G401.6 (cell line): ENCODE measurements around the gene B3GALNT2.
A peak's percentile ranks its signal among the peaks of the same experiment; 100 is the strongest.
"Not testable (repeated sequence)": the region's sequence is repeated elsewhere in the genome, so short reads cannot be mapped to it uniquely, and the experiment has no call there.

ENCODE experiments used
- FAIRE-seq: peaks from 2 replicates; lab custom pipeline; 2012; peaks lifted over from hg19 to GRCh38; lab: Jason Lieb, UNC

B3GALNT2 gene

GRCh38 chr1:235504122-235504493, at the start of gene B3GALNT2:
TSS of gene B3GALNT2 (minus strand) at chr1:235504452. CDS start at chr1:235504252, 200 bp downstream.
- FAIRE-seq: no peak

GRCh38 chr1:235553112-235553551, 48.9 kb upstream of the B3GALNT2 start:
- FAIRE-seq: no peak

DNA sequence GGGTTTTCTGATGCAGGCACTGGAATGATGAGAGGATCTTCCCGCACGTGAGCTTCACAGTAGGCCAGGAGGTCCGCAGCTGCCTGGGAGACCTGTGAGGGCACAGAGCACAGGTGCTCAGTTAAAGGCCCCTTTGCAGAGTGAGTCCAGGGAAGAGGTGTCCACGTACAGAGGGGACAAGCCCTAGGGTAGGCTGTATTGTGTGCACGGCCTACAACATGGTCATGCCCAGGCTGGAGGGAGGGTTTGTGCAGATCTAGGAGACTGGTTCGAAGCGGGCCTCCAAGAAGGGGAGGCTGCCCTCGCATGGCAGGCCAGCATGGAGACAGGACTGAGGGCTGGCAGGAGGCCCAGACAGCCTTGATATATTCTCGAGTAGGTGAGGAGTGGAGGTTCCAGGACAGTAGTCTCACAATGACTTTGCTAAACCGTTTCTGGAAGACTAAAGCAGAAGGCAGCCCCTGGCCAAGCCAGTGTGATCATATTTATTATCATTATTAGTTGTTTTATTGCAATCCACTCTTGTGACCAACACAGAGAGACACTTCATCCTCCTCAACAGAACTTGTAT, 48.0 kb upstream of the B3GALNT2 start:
- no peak for FAIRE-seq

DNA sequence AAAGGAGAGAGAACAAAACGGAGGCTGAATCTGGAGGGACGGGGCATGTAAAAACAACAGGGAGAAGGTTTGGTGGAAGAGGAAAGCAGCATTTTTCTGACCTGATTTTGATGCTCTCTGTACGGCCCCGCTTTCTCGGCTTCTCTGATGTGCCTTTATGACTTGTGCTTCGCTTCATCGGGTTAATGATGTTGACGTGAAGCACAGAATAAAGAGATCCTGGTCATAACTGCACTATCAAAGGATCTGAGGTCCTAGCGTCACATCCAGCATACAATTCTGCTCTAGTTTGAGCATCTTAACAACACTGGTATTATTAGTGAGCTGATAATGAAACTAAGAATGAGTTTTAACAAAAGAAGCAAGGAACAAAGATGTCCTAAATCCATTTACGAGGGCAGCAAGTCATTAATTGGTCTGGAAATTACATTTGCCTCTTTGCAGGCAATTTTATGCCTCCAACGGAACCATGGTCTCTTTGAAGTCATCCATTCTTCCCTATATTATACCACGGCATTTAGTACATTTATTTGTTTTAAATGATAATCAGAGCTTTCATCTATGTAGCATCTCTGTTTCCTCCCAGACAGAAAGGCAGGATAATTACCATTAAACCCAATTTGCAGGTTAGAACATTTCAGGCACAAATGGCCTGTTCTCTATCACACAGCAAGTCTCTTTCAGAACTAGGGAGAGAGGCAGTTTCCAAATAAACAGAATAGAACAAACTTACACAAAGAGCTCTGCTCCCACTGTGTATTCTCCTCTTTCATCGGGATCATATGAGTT, 45.3 kb upstream of the B3GALNT2 start:
- FAIRE-seq: no peak

DNA sequence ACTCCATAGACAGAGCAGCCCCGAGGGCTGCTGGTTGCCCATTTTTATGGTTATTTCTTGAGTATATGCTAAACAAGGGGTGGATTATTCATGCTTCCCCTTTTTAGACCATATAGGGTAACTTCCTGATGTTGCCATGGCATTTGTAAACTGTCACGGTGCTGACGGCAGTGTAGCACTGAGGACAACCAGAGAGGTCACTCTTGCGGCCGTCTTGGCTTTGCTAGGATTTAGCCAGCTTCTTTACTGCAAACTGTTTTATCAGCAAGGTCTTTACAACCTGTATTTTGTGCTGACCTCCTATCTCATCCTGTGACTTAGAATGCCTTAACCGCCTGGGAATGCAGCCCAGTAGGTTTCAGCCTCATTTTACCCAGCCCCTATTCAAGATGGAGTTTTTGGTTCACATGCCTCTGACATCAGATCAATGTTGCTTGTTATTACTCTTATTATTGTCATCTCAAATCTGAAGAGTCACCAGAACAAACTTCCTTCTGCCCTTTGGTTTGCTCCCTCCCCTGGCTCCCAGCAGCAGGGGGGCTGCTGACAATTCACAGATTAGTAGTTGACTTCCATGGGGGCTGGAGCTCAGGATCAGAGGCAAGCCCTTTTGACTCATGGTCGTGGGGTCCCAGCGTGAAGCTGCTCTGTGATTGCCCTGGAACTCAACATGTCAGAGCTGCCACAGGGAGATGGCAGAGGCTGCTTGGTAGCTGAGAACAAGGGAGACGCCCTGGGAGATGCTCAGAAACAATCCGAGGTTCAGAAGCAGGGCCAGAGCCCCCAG, 42.3 kb upstream of the B3GALNT2 start:
- not testable (repeated sequence) for FAIRE-seq

DNA sequence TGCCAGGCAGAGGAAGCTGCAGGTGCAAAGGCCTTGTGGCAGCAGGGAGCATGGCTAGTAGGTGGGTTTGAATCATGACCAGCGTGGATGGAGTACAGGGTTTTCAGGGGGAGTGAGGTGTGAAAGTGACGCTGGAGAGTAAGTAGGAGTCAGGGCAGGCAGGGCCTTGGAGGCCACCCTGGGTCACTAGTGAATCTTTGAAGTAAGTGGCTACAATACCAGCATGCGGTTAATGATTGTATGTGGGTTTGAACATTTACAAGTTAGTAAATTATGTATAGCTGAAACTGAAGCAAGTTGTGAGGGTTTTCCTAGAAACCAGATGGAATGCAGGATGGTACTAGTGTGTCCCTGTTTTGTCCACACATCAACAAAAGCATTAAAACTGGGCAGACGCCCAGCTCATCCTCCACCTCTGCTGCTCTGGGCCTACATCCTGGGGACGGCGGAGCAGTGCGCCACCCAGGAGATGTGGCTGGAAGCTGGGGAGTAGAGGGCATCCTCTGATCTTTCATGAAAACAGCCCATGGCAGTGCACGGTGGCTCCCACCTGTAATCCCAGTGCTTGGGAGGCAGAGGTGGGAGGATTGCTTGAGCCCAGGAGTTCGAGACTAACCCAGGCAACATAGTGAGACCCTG, 41.2 kb upstream of the B3GALNT2 start:
- FAIRE-seq: no peak

DNA sequence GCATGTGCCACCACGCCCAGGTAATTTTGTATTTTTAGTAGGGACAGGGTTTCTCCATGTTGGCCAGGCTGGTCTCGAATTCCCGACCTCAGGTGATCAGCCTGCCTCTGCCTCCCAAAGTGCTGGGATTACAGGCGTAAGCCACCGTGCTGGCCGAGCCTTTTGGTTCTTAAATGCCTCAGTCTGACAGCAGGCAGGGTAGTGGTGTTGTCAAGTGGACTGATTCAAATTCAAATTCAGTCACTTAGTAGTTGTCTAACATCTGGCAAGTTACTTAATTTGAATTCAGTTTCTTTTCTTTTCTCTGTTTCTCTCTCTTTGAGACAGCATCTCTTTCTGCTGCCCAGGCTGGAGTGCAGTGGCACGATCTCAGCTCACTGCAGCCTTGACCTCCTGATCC, 38.6 kb upstream of the B3GALNT2 start:
- not testable (repeated sequence) for FAIRE-seq

DNA sequence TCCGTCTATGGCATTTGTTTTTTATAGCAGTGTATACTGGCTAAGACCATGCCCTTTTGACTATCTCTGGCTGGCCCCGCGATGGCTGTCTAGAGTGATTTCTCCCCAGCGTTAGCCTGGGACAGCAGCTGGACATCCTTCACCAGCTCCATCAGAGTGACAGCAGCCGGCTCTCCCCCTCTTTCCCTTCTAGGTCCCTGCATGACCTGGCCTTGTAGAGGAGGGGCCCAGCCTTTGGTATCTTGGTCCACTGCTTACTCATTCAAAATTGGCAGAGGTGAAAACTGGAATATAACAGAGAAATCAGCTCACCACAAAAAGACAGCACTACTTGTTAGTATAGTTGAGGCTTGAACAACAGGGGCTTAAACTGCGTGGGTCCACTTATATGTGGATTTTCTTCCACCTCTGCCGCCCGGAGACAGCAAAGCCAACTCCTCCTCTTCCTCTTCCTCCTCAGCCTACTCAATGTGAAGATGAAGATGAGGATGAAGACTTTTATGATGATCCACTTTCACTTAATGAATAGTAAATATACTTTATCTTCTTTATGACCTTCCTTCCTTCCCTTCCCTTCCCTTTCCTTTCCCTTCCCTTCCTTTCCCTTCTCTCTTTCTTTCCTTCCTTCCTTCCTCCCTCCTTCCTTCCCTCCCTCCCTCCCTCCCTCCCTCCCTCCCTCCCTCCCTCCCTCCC, 29.4 kb upstream of the B3GALNT2 start:
- no peak for FAIRE-seq

DNA sequence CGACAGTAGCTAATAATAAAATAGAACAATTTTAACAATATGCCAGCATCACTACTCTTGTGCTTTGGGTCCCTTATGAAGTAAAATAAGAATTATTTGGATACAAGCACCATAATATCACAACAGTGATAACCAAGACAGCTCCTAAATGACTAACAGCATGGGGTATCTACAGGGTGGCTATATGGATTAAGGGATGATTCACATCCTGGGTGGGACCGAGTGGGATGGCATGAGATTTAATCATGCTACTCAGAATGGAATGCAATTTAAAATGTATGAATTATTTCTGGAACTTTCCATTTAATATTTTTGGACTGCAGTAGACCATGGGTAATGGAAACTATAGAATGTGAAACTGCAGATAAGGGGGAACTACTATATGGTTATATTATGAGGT, 28.1 kb upstream of the B3GALNT2 start:
- FAIRE-seq: no peak

- FAIRE-seq: no peak
Measured at GRCh38 chr1:235527196-235527814, 23.1 kb upstream of the B3GALNT2 start.

GRCh38 chr1:235525314-235525713, 21.1 kb upstream of the B3GALNT2 start:
- no peak for FAIRE-seq

- no peak for FAIRE-seq
Measured at GRCh38 chr1:235516862-235517446, 12.7 kb upstream of the B3GALNT2 start.

DNA sequence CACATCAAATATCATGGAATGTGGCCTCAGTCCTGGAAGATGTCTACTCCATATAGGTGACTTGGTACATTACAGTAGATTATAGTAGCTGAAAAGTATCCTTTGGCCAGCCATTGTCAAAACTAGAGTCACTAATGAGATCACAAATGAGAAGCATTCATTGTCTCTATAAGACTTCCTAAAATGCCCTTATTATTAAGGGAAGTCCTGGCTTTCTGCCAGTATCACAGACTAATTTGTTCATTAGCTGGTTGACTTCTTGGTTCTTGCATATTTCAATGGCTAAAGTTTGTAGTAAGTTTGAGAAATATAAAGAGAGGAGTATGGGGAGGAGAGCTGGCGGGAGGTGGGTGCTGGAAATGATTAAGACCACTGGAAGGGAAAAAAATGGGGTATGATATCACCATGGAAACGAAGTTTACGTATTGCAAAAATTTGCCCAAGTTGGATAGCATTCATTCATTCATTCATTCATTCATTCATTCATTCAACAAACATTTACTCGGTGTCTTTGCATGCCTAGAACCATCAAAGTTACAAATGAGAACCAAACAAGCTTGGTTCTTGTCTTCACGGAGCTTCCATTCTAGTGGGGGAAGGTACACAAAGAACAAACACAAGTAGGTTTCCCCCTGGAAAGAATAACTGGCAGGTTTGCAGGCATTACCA, 11.7 kb upstream of the B3GALNT2 start:
- FAIRE-seq: no peak

DNA sequence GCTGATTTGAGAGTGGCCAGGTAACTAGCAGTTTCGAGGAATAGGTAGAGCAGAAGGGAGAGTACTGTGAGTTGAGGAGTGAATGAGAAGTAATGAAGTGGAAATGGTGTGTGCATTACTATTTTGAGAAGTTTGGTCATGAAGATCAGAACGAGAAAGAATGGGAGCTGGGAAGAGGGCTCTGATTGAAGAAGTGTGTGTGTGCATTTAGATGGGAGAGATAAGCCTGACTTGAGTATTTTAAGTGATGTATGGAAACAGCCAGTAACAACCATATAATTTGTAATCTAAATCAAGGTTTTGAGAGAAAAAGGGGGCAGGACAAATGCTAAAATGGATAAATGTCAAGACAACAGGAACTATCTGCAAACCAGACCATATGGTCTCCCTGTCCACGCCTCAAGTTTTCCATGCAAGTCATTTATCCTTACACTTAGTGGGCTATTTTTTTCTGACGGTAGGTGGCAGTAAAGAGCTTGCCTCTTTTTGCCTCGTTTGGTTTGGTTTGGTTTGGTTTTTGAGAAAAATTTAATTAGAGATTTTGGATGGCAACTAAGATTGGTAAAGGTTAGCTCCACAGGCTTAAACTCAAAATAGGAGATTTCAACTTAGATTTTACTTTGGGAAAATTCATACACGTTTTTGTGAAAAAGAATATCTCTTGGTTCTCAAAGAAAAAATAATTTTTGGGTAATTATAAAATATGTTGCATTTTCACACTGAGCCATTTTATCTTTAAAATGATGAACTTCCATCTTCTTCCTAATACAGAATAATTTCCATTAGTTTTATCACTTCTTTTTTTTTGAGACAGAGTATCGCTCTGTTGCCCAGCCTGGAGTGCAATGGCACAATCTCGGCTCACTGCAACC, 9.5 kb upstream of the B3GALNT2 start:
- FAIRE-seq: peak; percentile 94

DNA sequence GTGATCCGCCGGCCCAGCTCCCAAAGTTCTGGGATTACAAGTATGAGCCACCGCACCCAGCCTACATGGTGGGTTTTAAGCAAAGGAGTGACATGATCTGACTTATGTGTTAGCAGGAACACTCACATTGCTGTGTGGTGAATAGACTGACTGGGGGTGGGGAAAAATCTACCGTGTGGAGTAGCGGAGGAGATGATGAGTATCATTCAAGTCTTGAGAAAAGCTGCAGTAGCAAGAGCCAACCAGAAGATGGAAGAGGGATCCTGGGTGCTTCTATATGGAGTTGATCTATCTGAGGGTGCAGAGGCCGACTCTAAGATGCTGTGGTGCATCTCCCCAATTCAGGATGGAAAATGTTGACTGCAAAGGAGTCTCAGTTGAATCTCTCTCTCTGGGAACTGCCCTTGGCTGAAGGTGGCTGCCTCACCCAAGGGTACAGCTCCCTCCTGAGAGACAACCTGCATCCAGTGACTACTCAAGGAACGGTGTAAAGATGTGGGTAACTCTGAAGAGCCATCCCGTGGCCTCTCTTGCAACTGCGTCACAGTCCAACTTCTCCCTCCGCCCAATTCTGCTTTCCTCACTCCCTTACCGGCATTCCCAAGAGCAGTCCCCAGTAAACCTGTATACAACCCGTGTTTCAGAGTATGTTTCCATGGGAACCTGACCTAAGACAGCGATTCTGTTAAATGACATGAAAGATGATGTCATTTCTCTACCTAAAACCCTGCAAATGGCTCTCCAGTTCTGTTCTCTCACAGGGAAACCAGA, 7.4 kb upstream of the B3GALNT2 start:
- FAIRE-seq: no peak

GRCh38 chr1:235510823-235511222, 6.6 kb upstream of the B3GALNT2 start:
- no peak for FAIRE-seq

DNA sequence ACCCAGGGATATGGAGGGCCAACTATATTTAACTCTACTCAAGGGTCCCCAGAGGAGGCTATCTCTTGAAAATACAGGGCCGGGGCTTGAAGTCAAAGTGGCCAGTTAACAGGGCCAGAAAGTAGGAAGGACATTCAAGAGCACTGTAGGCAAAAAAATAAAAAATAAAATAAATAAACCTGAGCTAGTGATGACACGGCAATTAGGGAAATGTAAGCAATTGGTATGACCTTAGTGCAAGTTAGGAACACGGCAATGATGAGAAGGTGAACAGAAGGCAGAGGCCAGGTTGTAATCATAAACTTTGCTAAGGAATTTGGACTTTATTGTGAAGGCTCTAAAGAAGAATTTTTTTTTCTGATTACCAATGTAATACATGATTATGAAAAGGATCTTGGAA, 3.4 kb upstream of the B3GALNT2 start:
- no peak for FAIRE-seq

DNA sequence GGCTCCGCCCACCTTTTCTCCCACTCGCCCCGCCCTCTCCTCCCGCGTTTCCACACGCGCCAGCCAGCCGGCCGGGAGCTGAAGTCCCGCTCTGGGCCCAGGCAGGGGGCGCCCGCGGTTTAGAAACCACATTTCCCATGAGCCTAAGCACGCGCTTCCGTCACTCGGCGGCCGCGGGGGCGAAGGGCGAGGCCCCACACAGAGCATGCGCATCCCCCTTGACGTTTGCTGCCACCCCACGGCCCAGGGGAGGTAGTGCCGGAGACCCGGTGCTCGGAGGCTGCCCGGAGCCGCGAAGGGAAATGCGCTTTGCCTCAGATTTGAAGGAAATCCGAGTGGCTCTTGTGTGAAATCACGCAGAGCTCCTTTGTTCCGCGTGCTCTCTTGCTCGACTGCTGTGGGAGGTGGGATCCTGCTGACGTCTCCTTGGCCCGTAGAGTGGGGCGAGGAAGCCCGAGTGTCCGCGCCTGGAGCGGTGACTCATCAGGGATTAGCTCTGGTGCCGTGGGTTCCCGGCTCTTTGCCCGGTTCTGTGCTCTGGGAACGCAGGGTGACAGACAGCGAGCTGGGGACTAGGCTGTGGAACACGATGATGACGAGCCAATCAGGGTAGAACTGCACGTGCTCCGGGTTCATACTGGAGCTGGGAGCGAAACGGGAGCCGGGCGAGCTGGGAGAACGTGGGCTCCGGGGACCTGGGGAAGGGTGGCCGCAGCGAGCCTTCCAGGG, 406 bp upstream of the B3GALNT2 start:
- peak; percentile 94 for FAIRE-seq
